ENCODE data around the gene REXO2.

DNA sequence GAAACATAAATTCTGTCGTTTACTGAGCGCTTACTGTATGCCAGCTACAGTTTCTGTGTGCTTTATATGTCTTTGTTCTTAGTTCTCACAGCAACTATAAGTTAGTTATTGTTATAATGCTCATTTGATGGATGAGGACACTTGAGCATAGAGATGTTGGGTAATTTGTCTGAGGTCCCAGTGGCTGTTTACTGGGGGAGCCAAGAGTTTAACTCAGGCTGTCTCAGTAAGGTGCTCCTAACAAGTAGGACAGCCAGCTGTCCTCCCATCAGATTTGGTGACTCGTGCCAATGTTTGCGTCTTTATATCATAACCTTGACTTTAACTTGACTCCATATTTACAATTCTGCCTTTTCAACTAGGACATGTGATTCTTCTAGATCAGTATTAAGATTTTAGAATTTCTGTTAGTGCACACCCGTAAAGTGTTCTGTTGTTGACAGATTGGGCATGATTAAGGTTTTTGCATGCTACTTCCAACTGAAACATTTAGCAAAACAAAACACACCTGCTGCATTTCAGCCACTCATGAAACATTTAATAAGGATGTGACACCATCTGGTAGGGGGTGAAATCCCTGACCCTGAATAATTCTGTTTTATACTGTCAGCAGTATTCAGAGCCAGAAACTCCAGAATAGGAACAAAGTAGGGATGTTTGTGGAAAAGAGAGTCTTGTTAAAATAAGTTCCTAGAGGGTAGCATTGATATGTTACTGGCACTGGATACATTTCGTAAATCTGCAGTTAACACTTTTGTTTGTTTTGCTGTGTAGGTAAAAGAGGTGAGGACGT is 1.9 kb downstream of the REXO2 start:
- TF ChIP-seq, protein P1, sequence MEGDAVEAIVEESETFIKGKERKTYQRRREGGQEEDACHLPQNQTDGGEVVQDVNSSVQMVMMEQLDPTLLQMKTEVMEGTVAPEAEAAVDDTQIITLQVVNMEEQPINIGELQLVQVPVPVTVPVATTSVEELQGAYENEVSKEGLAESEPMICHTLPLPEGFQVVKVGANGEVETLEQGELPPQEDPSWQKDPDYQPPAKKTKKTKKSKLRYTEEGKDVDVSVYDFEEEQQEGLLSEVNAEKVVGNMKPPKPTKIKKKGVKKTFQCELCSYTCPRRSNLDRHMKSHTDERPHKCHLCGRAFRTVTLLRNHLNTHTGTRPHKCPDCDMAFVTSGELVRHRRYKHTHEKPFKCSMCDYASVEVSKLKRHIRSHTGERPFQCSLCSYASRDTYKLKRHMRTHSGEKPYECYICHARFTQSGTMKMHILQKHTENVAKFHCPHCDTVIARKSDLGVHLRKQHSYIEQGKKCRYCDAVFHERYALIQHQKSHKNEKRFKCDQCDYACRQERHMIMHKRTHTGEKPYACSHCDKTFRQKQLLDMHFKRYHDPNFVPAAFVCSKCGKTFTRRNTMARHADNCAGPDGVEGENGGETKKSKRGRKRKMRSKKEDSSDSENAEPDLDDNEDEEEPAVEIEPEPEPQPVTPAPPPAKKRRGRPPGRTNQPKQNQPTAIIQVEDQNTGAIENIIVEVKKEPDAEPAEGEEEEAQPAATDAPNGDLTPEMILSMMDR (conservative IDR thresholded peaks at IDR 0.05; ENCODE audit: low read length): no peak
- no peak for TF ChIP-seq EZH2phosphoT487 (IDR thresholded peaks at IDR 0.05; ENCODE audit: borderline replicate concordance, low read depth, low read length)
